Right ventricle myocardium superior (tissue), 1 donor: ENCODE measurements around the gene SCN1A. TPM values are rescaled to one million over a fixed set of nuclear protein-coding genes. Genes with fewer than 3 reads are reported as not detected.
"Not testable (repeated sequence)": the region's sequence is repeated elsewhere in the genome, so short reads cannot be mapped to it uniquely, and the experiment has no call there.

ENCODE experiments used
- ATAC-seq: fragments of 200-7000 bp; cut with Tn5 transposase; one replicate; pipeline ENCODE4 v1.9.1; 2020; ENCODE audit warnings: mild to moderate bottlenecking; ENCODE audit not compliant: poor library complexity
- DNase-seq: peaks from one replicate; pipeline ENCODE4 v3.0.0-alpha.2; 2020
- intact Hi-C: fragments of 100-400 bp; cut with DNase I; formaldehyde crosslinking; loops from one replicate; pipeline ENCODE4 v1.11.2; 2022
- long read RNA-seq: library from polyadenylated mRNA; unstranded; transcript quantifications from one replicate; pipeline ENCODE4 v2.0.0, GENCODE V29; 2021
- total RNA-seq: library from RNA; stranded (reverse); fragmentation: NEBNext Ultra II Directional; extraction: Animal tissue kit (Norgen Biotek cat#: 25700); gene quantifications from one replicate; pipeline ENCODE4 v1.2.1, GENCODE V29; 2021
- donor health status: DM: no; HTN: yes; CAD: no; lungs with severe emphysema.

The SCN1A gene
- total RNA-seq = 0.59 TPM
- long read RNA-seq = 0 reads

GRCh38 chr2:166127217-166128155 lies at the start of gene SCN1A:
SCN1A (minus strand) TSS chr2:166128020; CDS start chr2:166073621, 54,399 bp downstream.
- ATAC-seq (no peak), DNase-seq (no peak)
- intact Hi-C loops = loop anchor here (10.0 kb wide), 2 partner anchors 73 to 173 kb away; partner anchors contain the start of gene TTC21B

- no peak for DNase-seq
- ATAC-seq = no peak
- intact Hi-C loops = no loop called here
Measured at GRCh38 chr2:166173263-166173662, 45.4 kb upstream of the SCN1A start.

GRCh38 chr2:166171216-166171615 lies 43.4 kb upstream of the SCN1A start:
- ATAC-seq (no peak), DNase-seq (no peak)
- intact Hi-C loops = no loop called here

- intact Hi-C loops = no loop called here
- ATAC-seq (no peak), DNase-seq (no peak)
Measured at GRCh38 chr2:166170356-166170755, 42.5 kb upstream of the SCN1A start.

DNA sequence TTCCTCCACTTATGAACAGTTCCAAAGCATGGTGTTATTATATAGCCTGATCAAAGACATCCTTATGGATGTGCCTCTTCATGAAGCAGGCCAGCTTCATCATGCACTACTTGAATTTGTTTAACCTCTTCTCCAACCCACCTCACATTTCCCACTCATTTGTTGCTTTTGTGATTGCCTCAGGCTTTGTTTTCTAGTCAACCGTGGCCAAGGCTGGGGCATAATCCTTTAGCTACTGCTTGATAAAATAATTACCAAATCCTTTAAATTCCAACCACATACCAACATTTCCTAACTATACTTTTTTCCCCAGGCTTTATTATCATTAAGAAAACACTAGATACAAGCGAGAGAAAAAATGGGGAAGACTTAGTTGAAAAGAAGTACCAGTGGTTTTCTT lies 39.6 kb upstream of the SCN1A start:
- intact Hi-C loops = no loop called here
- DNase-seq (no peak), ATAC-seq (no peak)

DNA sequence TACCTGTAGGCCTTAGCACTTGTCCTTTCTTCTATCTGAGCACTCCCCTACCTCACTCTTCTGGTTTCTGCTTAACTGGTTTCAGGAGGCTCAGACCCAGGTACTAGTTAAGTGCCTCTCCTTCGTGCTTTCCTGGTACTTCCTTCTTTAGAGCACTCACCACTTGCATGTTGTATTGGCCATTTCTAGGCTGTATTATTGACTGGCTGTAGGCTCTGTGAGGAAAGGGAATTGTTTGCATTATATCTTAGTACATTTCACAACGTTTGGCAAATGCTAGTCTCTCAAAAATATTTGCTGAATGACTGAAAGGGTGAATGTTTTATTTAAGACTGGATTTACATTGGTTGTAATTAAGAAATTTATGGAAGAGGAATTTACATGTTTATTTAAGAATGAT lies 36.0 kb upstream of the SCN1A start:
- no peak for ATAC-seq
- intact Hi-C loops = no loop called here
- no peak for DNase-seq

- DNase-seq (no peak), ATAC-seq (no peak)
- intact Hi-C loops = no loop called here
Measured at GRCh38 chr2:166158546-166158945, 30.7 kb upstream of the SCN1A start.

DNA sequence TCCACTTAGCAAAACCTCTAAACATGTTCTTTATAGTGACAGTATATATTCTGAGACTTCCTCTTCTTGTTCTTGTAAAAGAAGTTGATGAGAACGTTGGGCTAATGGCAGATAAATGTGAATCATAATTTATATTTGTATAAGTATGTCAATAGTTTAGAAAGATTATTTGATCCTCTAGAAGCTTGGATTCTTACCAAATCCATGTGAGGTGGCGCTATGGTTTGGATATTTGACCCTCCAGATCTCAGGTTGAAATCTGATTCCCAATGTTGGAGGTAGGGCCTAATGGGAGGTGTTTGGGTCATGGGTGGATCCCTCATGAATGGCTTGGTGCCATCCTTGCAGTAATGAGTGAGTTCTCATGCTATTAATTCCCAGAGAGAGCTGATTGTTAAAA lies 29.8 kb upstream of the SCN1A start:
- intact Hi-C loops = no loop called here
- no peak for ATAC-seq
- DNase-seq = no peak

DNA sequence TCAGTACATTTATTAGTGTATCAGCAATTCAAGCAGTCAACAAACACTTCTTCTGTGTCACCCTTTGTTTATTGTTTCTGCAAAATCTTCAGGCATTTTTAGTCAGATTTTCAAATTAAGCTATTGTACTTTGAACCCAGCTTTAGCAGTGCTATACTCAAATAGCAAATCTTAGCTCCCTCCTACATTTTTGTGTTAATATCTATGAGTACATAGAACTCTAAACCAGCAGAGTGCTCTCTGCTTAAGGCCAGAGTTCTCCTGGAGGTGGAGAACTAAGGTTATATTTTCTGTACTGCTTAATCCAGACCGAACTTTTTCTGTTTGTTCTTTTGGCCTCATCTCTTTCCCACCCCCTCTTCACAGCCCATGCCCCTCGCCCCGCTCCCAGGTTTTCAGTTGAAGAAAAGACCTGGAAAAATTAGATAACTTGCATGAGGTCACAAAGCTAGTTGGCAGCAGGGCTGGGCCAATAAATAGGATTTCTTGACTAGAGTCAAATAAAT lies 29.2 kb upstream of the SCN1A start:
- intact Hi-C loops = no loop called here
- DNase-seq (no peak), ATAC-seq (no peak)

DNA sequence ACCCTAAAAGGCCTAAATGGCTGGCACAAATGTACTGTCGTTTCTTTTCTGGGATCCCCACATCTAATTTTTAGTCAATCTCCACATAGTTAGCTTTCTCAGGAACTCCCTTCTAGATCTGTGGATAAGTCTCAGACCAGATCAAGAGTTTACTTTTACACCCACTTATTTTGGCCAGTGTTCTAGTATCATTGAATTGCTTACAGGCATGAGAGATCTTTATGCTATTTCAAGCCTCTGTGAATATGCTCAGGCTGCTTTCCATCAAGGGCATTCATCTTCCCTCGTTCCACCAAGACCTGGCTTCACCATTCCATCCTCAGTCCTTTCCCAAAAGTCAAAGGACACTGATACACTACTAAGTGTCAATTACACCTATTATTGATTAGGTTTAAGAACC lies 27.8 kb upstream of the SCN1A start:
- intact Hi-C loops = no loop called here
- DNase-seq (no peak), ATAC-seq (no peak)

- intact Hi-C loops = no loop called here
- ATAC-seq = no peak
- DNase-seq = no peak
Measured at GRCh38 chr2:166154685-166155338, 27.0 kb upstream of the SCN1A start.

- DNase-seq (no peak), ATAC-seq (no peak)
- intact Hi-C loops = no loop called here
Measured at GRCh38 chr2:166152064-166152463, 24.2 kb upstream of the SCN1A start.

GRCh38 chr2:166148500-166149400 lies 20.9 kb upstream of the SCN1A start:
- DNase-seq (peak; percentile 40), ATAC-seq (peak; percentile 98)
- intact Hi-C loops = no loop called here

- ATAC-seq (no peak), DNase-seq (no peak)
- intact Hi-C loops = no loop called here
Measured at GRCh38 chr2:166147883-166148282, 20.1 kb upstream of the SCN1A start.

- no peak for ATAC-seq
- DNase-seq = no peak
- intact Hi-C loops = no loop called here
Measured at GRCh38 chr2:166144071-166144470, 16.3 kb upstream of the SCN1A start.

DNA sequence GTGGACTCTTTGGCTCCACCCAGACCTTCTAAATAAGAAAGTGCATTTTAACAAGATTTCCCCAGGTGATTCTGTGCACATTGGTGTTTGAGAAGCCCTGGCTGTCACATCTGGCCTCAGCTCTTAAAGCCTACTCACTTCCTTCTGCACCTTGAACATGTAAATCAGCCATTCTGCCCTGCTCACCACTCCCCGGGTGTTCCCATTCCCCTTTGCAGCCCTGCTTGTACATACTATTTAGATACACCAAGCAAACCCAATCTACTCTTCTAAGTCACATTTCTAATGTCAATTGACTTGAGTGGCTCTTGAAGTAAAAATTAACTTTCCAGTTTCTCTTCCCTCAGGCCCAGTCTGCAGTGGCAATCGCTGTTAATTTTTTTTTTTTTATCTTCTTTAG lies 13.1 kb upstream of the SCN1A start:
- intact Hi-C loops = no loop called here
- DNase-seq (no peak), ATAC-seq (no peak)

DNA sequence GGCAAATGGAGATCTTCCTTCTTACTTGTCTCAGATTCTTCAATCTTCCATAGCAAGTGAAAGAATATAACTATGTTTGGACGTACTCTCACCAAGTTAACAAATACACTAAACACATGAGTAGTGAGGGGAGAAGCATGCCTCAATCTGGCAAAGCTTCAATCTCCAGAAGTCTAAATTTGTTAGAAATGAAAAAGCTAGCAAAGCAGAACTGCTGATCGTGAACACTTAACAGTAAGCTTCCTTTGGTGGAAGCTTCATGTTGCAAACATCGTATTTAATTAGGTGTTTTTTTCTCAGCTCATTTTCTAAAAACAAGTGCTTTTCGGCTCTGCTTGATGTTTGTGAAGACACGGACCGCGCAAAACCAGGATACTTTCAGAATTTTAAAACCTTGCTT lies 12.7 kb upstream of the SCN1A start:
- no peak for ATAC-seq
- DNase-seq = no peak
- intact Hi-C loops = no loop called here

GRCh38 chr2:166139479-166139878 lies 11.7 kb upstream of the SCN1A start:
- intact Hi-C loops, ATAC-seq, DNase-seq: not testable (repeated sequence)

DNA sequence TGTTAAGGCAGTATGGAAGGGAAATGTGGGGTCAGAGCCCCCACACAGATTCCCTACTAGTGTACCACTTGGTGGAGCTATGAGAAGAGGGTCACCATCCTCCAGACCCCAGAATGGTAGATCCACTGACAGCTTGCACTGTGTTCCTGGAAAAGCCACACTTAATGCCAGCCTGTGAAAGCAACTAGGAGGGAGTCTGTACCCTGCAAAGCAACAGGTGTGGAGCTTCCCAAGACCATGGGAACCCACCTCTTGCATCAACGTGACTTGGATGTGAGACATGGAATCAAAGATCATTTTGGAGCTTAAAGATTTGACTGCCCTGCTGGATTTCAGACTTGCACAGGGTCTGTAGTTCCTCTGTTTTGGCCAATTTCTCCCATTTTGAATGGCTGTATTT lies 10.8 kb upstream of the SCN1A start:
- ATAC-seq (no peak), DNase-seq (no peak)
- intact Hi-C loops = no loop called here
